GM12865 (cell line): ENCODE measurements around the gene MACO1.

Experiments
- DNase-seq: peaks from one replicate; pipeline ENCODE4 v3.0.0; 2010; ENCODE audit warnings: low read depth
- H3K4me3 ChIP-seq: 2 replicates; pipeline ENCODE4 v1.5.1; 2011; ENCODE audit warnings: mild to moderate bottlenecking, low read depth, low read length, control low read depth
- TF ChIP-seq, protein P1 (sequence below): IDR thresholded peaks from 2 replicates; pipeline ENCODE4 v1.5.1; 2011; ENCODE audit warnings: low read length, control low read depth, low read depth, inconsistent platforms; ENCODE audit not compliant: insufficient read depth; ENCODE audit errors: missing control alignments

MACO1 gene

DNA sequence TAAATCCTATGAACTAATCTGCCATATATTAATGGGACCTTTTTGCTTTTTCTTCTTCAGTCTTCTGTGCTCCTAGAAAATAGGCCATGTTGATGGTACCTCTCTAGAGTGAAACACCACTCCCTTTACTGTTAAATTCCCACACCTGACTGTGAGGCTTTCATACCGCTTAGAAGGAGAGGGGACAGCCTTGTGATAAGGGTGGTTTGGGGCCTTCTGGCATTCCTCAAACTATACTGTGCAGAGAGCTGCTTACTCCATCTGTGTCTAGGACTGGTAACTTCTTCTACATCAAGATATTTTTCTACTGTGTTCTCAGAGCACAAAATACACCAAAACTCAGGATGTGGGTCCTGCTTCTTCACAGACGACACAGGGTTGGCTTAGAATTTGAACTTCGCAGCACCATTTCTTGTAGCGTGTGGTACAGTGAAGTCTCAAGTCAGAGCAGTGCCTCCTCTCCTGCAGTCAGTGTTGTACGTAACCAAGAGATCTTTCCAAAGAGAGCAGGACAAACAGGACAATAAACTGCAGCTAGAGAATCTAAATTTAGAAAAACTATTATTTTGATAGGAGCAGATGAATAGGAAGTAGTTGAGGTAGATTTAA, 43.8 kb downstream of the MACO1 start:
- TF ChIP-seq, protein P1, sequence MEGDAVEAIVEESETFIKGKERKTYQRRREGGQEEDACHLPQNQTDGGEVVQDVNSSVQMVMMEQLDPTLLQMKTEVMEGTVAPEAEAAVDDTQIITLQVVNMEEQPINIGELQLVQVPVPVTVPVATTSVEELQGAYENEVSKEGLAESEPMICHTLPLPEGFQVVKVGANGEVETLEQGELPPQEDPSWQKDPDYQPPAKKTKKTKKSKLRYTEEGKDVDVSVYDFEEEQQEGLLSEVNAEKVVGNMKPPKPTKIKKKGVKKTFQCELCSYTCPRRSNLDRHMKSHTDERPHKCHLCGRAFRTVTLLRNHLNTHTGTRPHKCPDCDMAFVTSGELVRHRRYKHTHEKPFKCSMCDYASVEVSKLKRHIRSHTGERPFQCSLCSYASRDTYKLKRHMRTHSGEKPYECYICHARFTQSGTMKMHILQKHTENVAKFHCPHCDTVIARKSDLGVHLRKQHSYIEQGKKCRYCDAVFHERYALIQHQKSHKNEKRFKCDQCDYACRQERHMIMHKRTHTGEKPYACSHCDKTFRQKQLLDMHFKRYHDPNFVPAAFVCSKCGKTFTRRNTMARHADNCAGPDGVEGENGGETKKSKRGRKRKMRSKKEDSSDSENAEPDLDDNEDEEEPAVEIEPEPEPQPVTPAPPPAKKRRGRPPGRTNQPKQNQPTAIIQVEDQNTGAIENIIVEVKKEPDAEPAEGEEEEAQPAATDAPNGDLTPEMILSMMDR: no peak
- H3K4me3 ChIP-seq: no peak overlapping the region
- no peak for DNase-seq

DNA sequence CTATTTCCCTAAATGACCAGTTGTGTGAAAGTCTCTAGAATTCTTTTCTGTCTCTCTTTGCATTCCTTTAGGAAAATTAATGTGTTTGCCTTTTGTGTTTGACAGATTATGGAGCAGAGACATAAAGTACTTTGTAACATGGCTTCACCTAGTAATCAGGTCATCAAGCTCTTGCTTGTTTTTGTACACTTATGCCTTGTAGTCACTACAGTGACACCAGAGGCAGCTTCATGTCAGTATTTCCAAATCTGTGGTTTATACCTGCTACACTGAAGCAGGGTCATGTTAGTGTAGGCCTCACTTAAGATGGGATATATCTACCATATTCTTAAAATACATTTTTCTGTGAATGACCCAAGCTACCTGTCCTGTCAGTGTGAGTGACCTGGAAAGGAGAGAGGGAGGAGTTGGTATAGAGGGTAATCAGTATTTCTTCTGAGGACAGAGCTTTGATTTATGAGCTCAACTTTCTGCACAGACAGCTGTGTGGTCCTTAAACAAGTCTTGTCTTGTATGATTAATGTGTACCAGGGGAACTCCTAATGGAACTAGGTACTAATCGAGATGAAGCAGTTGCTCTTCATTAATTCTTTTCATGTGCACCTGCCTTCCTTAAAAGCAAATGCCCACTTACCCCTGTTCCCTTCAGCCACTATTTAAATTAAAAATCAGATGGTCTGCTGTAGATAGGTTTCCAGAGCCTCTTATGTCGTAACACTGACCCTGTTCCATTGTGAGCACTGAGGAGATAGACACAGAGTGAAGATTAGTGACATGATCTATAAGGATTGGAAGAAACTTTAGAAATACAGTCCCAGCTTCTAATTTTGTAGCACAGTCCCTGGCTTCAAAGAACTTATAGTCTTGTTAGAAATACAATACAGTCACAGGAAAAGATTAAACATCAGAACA, 45.7 kb downstream of the MACO1 start:
- TF ChIP-seq, protein P1: no peak
- H3K4me3 ChIP-seq: no peak overlapping the region
- DNase-seq: no peak

DNA sequence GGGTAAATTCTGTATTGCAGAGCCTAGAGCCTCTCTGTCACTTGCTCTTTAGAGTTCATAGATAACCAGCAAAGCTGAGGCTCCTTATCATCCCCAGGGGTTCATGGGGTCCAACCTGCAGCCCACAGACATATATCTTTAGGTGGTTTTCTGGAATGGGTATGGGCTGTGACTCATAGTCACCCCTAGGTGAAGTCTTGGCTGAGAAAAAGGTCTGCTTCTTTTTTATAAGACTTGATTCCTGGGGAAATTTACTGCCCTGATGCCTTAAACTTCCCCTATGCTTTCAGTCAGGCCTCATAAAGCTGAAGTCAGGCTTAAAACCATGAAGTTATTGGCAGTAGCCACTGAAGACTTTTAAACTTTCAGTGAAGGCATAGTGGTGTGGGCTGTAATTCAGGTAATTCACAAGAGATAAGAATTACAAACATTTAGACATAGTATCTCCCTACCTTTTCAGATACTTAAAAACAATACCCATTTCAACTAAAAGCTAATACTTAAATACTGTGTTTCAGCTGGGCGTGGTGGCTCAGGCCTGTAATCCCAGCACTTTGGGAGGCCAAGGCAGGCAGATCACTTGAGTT, 46.8 kb downstream of the MACO1 start:
- DNase-seq: peak; percentile 7
- TF ChIP-seq, protein P1: no peak
- H3K4me3 ChIP-seq: no peak overlapping the region

DNA sequence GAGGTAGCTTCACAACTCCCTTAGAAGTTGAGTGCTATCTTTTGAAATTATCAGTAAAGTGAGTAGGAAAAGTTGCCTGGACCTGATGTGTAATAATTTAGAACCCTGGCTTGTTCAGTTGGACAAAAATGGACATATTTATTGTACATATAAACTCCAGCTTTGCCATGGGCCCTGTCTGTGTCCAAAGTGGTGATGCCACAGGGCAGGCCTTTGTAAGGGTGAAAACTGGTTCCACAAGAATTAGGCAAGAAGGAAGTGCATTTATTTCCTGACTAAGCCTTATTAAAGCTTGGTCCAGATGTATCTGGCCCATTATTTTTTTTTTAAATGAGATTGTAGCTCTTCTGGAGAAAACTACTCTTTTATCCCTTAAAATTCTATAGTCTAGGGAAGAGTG, 47.9 kb downstream of the MACO1 start:
- no peak overlapping the region for H3K4me3 ChIP-seq
- no peak for DNase-seq
- TF ChIP-seq, protein P1: no peak

DNA sequence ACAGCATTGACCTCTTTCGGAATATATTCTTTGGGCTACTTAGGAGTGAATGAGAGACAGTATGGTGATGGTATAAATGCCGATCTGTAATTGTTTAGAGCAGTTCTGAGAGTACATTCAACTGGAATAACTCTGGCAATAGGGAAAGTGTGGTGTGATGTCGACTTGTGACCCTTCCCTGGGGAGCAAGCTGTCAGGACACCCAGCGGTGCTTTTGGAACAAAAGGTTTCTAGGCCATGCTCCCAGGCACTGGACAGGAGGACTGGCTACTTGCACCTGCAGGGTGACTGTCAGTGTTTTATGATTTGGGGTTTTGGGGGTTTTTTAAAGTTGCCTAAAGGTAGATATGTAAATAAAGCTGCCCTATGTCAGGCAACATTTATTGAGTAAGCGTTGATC, 50.9 kb downstream of the MACO1 start:
- H3K4me3 ChIP-seq: no peak overlapping the region
- TF ChIP-seq, protein P1: no peak
- DNase-seq: no peak

DNA sequence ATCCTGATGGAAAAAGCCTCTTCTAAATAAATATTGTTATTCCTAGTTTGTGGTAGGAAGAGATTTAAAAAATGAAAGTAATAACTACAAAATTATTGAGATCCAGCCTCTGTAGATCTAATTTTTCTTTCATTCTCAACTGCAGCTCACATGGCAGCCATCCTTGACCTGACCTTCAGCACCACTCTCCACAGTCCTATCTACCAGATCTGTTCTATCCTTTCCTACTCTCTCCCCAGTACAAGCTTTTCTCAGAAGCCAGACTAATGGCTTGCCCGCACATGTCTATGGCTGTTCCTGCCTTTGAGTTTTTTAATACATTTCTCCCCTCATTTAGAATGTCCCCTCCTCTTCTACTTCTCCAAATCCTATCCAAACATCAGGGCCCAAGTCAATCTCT, 51.5 kb downstream of the MACO1 start:
- no peak for DNase-seq
- TF ChIP-seq, protein P1: no peak
- H3K4me3 ChIP-seq: no peak overlapping the region
